HG02759 (cell line): Measurements from ENCODE around the gene CELF4.
A peak's percentile ranks its signal among the peaks of the same experiment; 100 is the strongest.

Source experiments
- ATAC-seq: cut with Tn5 transposase; IDR thresholded peaks from one replicate; pipeline ENCODE4 v1.9.1; 2021; ENCODE audit warnings: mild to moderate bottlenecking, moderate library complexity; ENCODE audit not compliant: unreplicated experiment

The CELF4 gene

DNA sequence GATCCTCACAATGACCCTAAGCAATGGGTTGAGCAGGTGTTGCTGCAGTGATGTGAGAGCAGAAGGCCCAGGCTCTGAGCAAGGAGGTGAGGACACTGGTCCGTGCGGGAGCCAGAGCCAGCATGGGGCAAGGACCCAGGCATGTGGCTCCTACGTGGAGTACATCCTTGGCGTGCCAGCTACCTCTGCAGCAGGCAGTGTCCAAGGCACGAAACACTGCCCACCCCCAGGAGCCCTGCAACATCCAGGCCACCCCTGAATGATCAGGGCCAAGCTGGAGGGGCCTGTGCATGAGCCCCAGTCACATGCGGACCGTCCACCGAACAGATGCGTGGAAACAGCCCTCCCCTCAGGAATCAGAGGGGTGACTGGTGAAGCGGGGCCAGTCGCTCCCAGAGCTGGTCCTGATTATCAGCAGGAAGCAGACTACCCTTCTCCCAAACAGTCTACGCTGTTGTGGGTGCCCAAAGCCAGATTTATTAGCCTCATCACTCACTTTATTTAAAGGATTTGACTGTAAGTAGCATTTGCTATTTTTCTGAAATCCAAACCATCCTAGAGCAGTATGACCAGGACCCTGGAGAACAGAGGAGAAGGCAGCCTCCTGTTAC, 16.8 kb downstream of the CELF4 start:
- no peak for ATAC-seq

DNA sequence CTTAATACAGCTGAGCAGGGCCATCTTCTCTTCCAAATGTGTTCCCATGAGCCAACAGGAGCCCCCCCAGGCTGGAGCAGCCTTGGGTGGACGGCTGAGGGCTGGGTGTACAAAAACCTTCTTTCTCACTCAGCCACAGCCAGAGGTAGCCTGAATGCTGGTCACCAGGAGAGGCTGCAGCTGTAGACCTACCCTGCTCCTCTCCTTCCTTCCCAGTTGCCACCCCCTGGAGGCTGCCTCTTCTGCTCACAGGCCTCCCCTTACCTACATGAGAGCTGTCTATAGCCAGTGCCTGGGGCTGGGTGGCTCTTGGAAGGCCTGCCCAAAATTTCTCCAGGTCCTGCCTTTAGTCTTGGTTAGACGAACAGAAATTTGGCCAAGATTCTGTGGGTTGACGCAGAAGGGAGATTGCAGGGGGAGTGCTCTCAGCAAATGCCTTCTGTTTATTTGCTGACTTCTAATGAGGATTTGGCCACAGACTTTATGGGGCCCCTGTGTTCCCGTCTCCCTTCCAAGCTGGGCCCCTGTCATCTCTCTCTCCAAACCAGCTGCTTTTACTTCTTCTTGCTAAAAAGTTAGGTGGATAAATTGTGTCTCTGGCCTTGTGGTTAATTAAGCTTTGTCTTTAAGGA, 18.3 kb downstream of the CELF4 start:
- ATAC-seq = no peak

DNA sequence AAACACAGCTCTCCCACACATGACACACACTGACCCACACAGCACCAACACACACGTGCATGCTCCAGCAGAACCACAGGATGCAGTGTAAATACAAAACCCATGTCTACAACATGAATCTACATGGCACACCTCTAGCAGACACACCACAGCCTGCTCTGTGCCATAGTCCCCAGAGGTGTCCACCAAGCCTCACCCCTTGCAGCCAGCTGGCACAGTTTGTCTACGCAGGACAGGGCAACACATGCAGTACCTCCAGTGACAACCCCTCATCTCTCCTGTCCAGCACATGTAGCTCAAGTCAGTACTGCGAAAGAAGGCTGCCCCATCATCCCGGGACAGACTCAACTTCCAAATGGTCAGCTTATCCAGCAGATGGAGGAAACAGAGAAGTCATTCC, 18.9 kb downstream of the CELF4 start:
- no peak for ATAC-seq

DNA sequence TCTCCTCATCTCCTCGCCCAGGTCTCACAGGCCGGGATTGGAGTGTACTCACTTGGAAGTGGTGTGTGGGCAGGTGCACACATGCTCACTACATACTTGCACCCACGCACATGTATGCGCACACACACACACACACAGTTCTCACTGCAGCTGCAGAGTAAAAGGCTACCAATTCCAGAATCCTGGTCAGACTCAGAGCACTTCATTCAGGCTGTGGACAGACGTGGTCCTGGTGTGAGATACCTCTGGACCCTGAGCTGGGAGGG, 19.4 kb downstream of the CELF4 start:
- ATAC-seq = no peak

DNA sequence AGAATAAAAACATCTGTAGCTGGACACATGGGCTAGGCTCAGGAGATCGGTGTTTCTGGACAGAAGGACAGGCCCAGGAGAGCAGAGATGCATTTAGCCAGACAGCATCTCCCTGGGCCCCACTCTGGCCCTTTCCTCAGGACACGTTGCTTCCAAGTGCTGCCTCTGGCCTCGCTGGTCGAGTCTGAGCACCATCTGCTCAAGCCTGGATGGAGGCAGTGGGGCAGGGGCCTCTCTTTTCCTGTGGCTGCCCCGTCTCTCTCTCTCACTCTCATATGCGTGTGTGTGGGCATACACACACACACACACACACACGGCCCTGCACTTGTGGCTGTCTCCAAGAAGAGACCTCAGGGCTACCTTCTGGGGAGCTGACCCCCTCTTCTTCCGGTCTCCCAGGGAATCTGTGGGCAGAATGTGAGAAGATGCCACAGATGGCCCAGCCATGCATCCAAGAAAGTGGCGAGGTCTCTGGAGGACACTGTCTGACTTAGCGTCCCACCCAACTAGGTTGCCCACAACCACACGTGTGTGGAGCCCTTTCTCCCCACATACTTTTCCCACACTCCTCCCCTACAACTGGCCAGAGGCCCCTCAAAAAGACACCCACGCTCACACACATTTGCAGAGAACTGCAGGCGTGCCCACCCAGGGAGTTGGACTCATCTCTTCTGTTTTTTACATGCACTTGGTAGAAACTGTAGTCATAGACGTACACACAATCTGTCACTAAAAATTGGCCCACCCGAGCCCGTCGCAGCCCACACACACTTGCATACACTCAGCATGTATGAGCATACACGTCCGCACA, 19.9 kb downstream of the CELF4 start:
- no peak for ATAC-seq

DNA sequence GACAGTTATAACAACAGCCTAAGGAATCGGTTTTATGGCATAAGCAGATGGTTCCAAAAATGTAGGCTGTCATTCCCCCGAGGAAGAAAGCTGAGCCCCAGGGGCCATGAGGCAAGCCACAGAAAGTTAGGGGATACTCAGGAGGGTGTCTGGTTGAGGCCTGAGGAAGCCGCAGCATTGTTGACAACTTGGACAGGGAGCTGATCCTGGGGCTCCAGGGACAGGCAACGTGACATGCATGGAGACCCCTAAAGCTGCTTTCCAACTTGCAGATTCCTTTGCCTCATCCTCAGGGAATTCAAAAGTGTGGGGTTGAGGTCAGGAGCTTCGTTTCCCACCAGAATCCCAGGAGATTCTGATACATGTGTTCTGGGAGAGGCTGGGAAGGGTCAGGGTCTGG, 20.9 kb downstream of the CELF4 start:
- ATAC-seq = no peak

DNA sequence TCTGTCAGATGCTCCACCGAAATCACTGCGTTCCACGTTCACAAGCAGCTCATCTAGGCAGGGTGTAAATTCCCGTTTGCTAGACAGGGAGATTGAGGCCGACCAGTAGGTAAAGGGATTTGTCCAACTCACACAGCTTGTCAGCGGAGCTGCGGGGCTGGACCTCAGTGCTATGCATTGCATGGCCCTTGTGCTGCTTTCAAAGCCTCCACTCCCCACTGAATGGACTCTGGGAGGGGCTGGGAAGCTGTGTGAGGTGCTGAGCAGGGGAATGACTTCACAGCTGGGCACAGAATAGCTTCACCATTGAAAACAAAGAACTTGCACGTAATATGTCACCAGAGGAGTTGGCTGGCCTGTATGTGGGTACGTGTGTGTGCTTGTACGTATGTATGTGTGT, 21.4 kb downstream of the CELF4 start:
- ATAC-seq = no peak

DNA sequence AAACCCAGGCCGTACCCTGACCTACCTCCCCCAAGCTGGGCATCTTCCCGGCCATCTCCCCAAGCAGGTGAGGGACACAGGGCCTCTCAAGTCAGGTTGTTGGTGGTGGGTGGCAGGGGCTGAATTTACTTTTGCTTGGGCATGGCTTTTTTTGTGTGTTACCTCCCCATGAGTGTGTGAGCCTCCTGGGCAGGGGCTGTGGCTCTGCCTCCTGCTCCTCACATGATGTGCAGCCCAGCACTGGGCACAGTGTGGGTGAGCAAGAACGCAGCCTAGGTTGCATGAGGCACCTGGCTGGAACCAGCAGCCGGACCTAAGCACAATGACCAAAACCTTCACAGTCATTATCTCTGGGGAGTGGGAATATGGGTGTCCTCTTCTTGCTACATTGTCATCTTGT, 22.3 kb downstream of the CELF4 start:
- ATAC-seq = no peak

DNA sequence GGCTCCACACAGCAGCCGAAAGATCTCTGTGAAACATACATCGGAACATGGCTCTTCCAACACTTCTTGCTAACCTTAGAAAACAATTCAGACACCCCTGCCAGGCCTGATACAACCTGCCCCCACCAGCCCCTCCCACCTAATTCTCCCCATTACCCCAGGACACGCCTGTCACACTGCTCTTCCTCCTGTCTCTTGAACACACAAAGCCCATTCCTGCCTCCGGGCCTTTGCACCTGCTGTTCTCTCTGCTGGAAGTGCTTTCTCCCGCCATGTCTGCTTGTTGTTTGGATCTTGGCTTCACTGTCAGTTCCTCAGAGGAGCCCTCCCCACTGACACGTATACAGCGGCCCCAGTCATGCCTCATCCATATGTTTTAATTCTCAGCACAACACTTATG, 24.1 kb downstream of the CELF4 start:
- ATAC-seq = no peak

DNA sequence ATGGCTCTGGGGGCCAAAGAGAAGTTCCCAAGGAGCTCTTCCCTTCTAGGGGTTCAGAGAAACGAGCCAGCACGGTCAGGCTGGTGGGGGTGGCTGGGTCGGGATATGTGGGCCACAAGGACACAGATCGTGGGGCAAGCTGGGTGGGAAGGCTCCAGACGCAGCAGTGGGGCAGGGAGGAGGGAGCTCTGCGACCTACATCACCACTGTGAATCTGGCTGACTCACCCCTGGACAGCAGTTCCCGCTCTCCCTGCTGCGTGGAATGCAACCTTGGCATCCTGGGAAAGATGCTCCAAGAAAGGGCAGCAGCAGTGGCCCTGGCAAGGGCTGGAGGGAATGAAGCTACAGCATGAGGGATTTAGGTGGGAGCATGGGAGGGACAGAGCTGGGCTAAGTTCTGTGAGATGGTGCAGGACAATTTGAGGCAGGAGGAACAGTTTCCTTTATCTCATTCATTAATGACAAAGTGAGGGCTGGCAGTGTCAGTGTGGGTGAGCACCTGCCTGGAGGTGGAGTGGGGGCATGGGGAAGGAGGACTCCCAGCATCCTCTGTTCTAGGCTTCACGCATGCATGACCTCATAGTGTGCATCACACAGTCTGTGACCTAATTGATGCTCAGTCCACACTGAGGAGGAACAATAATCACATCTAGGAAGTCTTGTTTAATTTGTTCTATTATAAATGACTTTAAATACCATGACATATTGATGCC, 25.0 kb downstream of the CELF4 start:
- no peak for ATAC-seq

DNA sequence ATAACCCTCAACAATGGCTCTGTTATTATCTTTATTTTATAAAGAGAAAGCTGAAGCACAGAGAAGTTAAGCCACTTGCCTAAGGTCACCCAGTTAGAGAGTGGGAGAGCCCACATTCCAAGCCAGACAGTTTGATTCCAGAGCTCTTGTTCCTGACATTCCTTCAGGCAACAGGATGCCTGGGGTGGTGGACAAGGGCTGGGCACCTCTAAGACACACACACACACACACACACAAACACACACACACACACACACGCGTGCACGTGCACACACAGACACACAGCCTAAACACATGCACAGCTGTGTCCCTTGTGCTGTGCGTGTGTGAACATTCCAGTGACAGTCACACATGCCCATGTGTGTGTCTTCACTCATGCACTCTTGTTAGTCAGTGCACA, 26.4 kb downstream of the CELF4 start:
- no peak for ATAC-seq

DNA sequence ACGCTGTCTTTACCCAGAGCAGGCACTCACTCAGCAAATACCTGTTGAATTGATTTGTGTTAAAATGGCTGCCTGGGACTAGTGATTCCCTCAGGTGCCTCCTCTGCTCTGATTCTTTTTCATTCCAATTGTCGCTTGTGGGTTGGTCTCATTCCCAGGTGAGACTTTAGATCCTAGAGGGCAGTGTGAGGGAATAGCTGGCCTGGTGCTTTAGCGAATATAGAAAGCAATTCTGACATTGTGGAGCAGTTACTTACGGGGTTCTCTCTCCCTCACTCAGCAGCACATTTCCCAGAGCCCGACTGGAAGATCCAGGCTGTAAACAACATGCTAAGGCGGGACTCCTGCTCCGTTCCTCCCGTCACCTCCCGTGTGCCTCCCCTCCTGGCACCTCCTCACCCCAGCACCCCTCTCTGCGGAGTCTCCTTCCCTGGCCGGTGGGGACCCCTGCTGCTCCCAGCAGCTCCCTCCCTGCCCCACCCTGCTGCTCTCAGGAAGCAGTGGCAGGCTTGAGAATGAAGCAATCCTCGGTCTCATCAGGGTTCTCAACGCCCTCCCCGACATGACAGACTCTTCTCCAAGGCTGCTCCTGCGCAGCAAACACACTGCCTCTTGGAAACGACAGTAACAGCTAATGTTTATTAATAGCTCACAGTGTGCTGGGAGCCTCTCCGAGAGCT, 26.9 kb downstream of the CELF4 start:
- no peak for ATAC-seq

DNA sequence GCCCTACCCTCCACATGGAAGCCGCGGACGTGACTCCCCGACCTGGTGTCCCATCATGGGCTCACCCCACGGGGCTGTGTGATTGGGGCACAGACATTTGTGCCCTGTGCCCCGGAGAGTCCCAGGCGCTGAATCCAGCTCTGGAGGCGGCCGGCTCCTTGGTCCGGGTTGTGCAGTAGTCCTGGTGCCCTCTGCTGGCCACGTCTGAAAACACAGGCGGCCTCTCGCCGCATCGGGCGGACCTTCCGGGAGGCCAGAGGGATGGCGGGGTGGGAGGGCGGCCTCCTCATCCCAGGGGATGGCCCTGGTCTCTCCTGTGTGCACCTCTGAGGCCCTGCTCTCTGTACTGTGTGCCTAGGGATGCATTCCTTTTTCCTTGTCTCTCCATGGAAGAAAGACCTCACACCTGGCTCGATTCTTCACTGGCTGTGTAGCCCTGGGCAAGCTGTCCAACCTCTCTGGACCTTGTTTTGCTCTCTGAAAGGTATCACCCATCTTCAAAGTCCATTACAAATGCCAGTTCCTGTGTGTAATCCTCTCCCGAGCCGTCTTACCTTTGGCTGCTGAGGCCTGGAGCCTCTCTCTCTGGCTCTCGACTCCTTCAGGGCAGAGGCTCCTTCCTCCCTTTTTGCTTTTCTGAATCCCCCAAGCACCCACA, 27.6 kb downstream of the CELF4 start:
- peak; percentile 95 for ATAC-seq

DNA sequence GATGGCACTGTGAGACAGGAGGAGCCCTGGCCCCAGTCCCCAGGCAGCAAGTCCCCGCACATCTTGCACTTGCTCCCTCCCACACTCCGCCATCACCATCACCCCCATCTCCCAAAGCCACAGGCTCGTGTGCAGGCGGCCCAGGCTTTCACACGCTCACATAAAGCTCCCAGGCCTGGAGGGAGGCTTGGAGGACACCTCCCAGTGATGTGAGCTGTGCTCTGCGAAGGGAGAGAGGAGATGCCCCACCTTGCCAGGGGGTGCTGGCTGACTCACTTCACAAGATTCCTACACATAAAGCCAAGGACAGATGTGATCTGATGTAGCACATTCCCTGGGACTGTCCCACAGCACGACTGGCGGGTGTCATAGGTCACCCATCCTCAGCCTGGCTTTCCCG, 28.9 kb downstream of the CELF4 start:
- no peak for ATAC-seq

DNA sequence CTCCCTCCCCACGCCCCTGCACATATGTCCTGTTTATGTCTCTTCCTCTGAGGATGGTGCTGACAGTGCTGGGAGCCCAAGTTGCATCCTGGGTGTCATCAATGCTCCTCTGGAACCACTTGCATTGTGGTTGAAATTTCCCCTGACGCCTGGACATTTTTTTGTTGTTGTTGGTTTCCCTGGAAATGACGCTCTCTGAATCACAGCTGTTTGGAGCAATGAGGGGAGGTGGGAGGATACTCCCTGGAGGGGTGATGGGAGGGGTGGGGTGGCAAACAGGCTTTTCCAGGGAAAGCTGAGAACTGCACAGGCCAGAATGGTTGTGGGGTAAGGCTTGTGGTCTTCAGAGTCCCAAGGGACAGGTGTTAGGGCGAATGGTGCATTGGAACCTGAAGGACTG, 29.6 kb downstream of the CELF4 start:
- no peak for ATAC-seq

DNA sequence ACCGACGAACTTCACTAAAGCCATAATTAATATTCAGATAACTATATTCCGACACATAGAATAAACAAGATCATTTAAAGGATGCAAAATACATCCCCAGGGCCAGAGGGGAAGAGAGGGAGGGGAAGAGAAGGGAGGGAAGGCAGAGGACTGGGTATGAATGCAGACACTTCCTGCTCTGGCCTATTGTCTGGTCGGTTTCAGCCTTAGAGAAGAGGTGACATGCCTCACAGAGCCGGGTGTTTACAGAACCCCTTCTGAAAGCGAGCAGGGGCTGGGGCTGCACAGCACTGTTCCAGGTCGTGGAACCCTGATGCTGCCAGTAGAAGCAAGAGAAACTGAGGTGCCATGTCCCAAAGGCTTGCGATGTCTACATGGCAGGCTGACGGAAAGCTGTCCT, 31.0 kb downstream of the CELF4 start:
- ATAC-seq = no peak

DNA sequence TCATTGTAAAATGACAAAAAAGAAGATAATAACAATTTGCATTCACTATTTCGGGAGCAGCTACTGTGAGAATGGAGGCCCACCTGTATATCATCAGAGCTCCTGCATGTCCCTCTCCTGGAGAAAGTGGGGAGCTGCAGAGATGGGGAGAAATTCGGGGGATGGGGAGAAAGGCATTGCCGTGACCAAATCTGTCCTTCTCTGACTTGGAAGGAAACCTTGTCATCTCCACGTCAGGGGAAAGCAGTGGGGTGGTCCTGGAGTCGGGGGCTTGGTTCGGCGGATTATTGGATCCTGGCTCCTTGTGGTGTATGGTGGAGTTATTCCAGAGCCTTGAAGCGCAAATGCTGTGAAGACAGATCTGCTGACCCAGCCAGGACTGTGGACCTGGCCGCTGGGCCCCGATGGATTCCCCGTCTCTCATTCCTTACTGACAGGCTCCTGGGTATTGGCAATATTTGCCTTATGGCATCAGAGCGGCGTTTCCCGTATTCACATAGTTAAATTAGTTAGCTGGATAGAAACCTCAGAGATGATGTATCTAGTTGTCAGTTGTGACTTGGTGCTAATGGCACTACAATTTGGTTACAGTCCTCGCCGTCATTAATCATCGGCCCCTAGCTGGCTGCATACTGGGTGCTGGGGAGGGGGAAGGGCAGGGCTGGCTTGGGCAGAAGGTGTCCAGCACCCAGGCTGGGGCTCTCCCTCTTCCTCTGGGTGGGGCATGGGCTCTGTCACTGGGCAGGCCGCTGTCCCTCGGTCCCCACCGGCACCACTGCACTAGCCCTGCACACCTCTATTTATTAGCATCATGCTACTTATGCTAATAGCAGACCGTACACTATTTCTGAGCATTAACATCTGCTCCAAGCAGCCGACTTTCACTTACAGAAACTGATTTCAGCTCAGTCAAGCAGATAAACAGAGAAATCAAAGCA, 31.7 kb downstream of the CELF4 start:
- no peak for ATAC-seq

DNA sequence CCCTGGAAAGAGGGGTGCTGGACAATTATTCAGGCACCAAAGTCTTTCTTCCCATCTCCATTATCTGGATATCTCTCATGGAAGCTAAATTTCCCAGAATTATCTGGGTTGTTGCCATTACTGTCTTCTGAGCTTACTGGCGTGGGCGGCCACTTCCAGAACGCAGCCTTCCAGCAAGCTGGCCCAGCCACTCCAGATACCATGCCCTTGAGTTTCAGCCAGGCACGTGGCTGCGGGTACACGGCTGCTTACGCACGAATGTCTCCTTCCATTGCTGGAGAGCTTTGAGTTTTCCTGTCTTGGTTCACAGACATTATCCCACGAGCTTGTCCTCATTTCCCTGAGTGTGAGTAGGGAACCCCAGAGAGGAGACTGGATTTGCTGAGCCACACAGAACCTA, 32.7 kb downstream of the CELF4 start:
- no peak for ATAC-seq

DNA sequence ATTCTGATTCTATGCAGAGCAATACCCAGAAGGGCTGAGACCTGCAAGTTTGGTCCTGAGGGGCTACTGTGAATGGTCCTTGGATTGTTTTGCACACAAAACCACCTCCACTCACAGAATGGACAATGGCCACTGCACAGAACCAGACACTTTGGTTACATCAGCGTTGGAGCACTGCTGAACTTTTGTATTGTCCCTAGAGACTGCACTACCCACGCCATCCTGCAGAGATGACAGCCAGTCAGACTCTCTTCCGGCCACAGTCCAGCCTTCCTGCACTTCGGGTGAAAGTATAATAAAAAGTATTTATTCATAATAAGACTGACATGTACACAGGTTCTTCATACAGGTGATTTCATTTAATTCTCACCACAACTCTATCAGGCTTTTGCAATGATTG, 35.7 kb downstream of the CELF4 start:
- ATAC-seq = peak; percentile 84

DNA sequence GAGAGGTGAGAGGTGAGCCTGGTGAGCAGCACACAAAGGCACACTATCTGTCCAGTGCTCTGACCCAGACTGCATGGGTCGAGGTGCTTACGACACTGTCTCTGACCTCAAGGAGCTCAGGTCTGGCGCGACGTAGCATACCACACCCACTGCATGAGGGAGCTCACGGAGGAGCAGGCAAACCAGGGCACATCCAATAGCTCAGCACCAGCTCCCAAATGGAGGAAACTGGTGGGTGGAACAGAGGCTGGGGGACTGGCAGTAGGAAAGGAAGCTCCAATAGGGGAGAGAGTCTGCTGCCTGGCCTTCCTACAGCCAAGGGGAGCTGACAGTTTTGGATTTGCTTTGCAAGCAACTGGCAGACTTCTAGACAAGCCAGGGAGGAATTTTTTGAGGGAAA, 36.3 kb downstream of the CELF4 start:
- ATAC-seq = no peak
